ENCODE results near the gene TMPO.
"Not testable (repeated sequence)": the region's sequence is repeated elsewhere in the genome, so short reads cannot be mapped to it uniquely, and the experiment has no call there.

DNA sequence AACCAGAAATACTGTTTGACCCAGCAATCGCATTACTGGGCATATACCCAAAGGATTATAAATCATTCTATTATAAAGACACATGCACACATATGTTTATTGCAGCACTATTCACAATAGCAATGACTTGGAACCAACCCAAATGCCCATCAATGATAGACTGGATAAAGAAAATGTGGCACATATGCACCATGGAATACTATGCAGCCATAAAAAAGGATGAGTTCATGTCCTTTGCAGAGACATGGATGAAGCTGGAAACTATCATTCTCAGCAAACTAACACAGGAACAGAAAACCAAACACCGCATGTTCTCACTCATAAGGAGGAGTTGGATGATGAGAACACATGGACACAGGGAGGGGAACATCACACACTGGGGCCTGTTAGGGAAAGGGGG, 61.4 kb downstream of the TMPO start:
- TF ChIP-seq, protein P1, sequence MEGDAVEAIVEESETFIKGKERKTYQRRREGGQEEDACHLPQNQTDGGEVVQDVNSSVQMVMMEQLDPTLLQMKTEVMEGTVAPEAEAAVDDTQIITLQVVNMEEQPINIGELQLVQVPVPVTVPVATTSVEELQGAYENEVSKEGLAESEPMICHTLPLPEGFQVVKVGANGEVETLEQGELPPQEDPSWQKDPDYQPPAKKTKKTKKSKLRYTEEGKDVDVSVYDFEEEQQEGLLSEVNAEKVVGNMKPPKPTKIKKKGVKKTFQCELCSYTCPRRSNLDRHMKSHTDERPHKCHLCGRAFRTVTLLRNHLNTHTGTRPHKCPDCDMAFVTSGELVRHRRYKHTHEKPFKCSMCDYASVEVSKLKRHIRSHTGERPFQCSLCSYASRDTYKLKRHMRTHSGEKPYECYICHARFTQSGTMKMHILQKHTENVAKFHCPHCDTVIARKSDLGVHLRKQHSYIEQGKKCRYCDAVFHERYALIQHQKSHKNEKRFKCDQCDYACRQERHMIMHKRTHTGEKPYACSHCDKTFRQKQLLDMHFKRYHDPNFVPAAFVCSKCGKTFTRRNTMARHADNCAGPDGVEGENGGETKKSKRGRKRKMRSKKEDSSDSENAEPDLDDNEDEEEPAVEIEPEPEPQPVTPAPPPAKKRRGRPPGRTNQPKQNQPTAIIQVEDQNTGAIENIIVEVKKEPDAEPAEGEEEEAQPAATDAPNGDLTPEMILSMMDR (IDR thresholded peaks at IDR 0.05; ENCODE audit: low read depth, low read length, missing input control) = not testable (repeated sequence)
- not testable (repeated sequence) for TF ChIP-seq RAD21 (IDR thresholded peaks at IDR 0.05); JUND (IDR thresholded peaks at IDR 0.05); TAF1 (conservative IDR thresholded peaks at IDR 0.05); YY1 (IDR thresholded peaks at IDR 0.05); EGR1 (IDR thresholded peaks at IDR 0.05; ENCODE audit: low read depth in 2 of 2); SP1 (IDR thresholded peaks at IDR 0.05); GABPA (IDR thresholded peaks at IDR 0.05 in 1 of 2, conservative IDR thresholded peaks at IDR 0.05 in 1 of 2); HNF4G (IDR thresholded peaks at IDR 0.05)
- TF ChIP-seq, protein P2, sequence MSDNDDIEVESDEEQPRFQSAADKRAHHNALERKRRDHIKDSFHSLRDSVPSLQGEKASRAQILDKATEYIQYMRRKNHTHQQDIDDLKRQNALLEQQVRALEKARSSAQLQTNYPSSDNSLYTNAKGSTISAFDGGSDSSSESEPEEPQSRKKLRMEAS (IDR thresholded peaks at IDR 0.05) = not testable (repeated sequence)
- TF ChIP-seq, protein P3, sequence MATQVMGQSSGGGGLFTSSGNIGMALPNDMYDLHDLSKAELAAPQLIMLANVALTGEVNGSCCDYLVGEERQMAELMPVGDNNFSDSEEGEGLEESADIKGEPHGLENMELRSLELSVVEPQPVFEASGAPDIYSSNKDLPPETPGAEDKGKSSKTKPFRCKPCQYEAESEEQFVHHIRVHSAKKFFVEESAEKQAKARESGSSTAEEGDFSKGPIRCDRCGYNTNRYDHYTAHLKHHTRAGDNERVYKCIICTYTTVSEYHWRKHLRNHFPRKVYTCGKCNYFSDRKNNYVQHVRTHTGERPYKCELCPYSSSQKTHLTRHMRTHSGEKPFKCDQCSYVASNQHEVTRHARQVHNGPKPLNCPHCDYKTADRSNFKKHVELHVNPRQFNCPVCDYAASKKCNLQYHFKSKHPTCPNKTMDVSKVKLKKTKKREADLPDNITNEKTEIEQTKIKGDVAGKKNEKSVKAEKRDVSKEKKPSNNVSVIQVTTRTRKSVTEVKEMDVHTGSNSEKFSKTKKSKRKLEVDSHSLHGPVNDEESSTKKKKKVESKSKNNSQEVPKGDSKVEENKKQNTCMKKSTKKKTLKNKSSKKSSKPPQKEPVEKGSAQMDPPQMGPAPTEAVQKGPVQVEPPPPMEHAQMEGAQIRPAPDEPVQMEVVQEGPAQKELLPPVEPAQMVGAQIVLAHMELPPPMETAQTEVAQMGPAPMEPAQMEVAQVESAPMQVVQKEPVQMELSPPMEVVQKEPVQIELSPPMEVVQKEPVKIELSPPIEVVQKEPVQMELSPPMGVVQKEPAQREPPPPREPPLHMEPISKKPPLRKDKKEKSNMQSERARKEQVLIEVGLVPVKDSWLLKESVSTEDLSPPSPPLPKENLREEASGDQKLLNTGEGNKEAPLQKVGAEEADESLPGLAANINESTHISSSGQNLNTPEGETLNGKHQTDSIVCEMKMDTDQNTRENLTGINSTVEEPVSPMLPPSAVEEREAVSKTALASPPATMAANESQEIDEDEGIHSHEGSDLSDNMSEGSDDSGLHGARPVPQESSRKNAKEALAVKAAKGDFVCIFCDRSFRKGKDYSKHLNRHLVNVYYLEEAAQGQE (IDR thresholded peaks at IDR 0.05) = not testable (repeated sequence)
- TF ChIP-seq, protein P4, sequence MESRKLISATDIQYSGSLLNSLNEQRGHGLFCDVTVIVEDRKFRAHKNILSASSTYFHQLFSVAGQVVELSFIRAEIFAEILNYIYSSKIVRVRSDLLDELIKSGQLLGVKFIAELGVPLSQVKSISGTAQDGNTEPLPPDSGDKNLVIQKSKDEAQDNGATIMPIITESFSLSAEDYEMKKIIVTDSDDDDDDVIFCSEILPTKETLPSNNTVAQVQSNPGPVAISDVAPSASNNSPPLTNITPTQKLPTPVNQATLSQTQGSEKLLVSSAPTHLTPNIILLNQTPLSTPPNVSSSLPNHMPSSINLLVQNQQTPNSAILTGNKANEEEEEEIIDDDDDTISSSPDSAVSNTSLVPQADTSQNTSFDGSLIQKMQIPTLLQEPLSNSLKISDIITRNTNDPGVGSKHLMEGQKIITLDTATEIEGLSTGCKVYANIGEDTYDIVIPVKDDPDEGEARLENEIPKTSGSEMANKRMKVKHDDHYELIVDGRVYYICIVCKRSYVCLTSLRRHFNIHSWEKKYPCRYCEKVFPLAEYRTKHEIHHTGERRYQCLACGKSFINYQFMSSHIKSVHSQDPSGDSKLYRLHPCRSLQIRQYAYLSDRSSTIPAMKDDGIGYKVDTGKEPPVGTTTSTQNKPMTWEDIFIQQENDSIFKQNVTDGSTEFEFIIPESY (IDR thresholded peaks at IDR 0.05) = not testable (repeated sequence)
- TF ChIP-seq, protein P5, sequence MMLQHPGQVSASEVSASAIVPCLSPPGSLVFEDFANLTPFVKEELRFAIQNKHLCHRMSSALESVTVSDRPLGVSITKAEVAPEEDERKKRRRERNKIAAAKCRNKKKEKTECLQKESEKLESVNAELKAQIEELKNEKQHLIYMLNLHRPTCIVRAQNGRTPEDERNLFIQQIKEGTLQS (IDR thresholded peaks at IDR 0.05) = not testable (repeated sequence)
